Body of pancreas (tissue), 4 donors: Measurements from ENCODE around the gene CCNY. TPM values are rescaled to one million over a fixed set of nuclear protein-coding genes. Genes with fewer than 3 reads are reported as not detected.
"Not testable (repeated sequence)": the region's sequence is repeated elsewhere in the genome, so short reads cannot be mapped to it uniquely, and the experiment has no call there.

Source experiments
- ATAC-seq: fragments of 150-250 bp; one replicate; pipeline ENCODE4 v1.9.1; 2016
- DNase-seq, 4 donors: peaks; one replicate each; pipeline ENCODE4 v3.0.0-alpha.2; 2019
- H3K27ac ChIP-seq, 4 donors: fragments of 200-600 bp; sonication (generic); 1 replicate in 3 of 4; 2 replicates in 1 of 4; pipeline versions ENCODE4 v1.5.1 to v1.6.1; 2016 to 2019; ENCODE audit warnings: mild to moderate bottlenecking in 1 of 4, mixed read lengths in 1 of 4, moderate library complexity in 1 of 4
- H3K27me3 ChIP-seq, 2 donors: fragments of 200-600 bp; sonication (generic); one replicate each; pipeline ENCODE4 v1.6.0; 2016; ENCODE audit warnings: mild to moderate bottlenecking in 1 of 2
- H3K36me3 ChIP-seq, 2 donors: fragments of 200-600 bp; sonication (generic); replicated peaks in 1 of 2; 2 replicates each; pipeline ENCODE4 v1.5.1; 2016; ENCODE audit warnings: low read depth in 2 of 2; ENCODE audit not compliant: insufficient read depth in 1 of 2
- H3K4me1 ChIP-seq: fragments of 200-600 bp; sonication (generic); one replicate; pipeline ENCODE4 v1.6.0; 2016
- H3K4me3 ChIP-seq, 2 donors: fragments of 200-600 bp; sonication (generic); 1 replicate in 1 of 2; 2 replicates in 1 of 2; pipeline ENCODE4 v1.5.1; 2016 to 2019
- H3K9me3 ChIP-seq, 3 donors: fragments of 200-600 bp; sonication (generic); 1 replicate in 2 of 3; 2 replicates in 1 of 3; pipeline ENCODE4 v1.5.1; 2016
- CTCF ChIP-seq, 7 experiments: fragments of 450-650 bp in 4 of 7; fragments of 200-600 bp in 3 of 7; sonication (generic) in 3 of 7; IDR thresholded peaks; one replicate each; pipeline ENCODE4 v1.5.1; 2016 to 2019; ENCODE audit warnings: antibody characterized with exemption in 7 of 7
- POLR2A ChIP-seq, 3 donors: fragments of 450-650 bp; IDR thresholded peaks; one replicate each; pipeline ENCODE4 v1.6.1; 2016; ENCODE audit warnings: antibody characterized with exemption in 3 of 3, mild to moderate bottlenecking in 2 of 3
- WGBS, 2 donors: methylation state at CpG; one replicate each; pipeline ENCODE4 v1.1.5; 2017; 5-methylcytosine and 5-hydroxymethylcytosine counted together
- intact Hi-C: fragments of 100-400 bp; cut with DNase I; formaldehyde crosslinking; loops from one replicate; pipeline ENCODE4 v1.15.1; 2023
- total RNA-seq, 2 donors: library from RNA; depleted of rRNA; stranded (reverse); fragments of >200 nt; gene quantifications; one replicate each; pipeline ENCODE4 v1.1.0, GENCODE V29; 2016

The CCNY gene
- total RNA-seq, 2 donors from 2014 or later = 9.6 to 18.9 TPM

GRCh38 chr10:35536789-35537188, 200.5 kb downstream of the CCNY start:
- 94 to 100% methylated on average over 2 to 4 of the region's 4 CpGs for WGBS, 2 donors
- intact Hi-C loops = no loop called here
- DNase-seq = no peak
- TF ChIP-seq POLR2A (IDR thresholded peaks at IDR 0.05) (no peak), CTCF (IDR thresholded peaks at IDR 0.05) (no peak)
- ATAC-seq = no peak
- H3K4me1 ChIP-seq = no peaks in the 10 kb centered on the region
- H3K36me3 ChIP-seq = peaks cover 0 to 12% of the 10 kb centered on the region in 2 donors
- H3K9me3 ChIP-seq = no peaks in the 10 kb centered on the region
- no peak overlapping the region for H3K4me3 ChIP-seq
- no peaks in the 10 kb centered on the region for H3K27me3 ChIP-seq
- no peak overlapping the region for H3K27ac ChIP-seq

- DNase-seq, H3K27me3 ChIP-seq, H3K9me3 ChIP-seq, H3K4me1 ChIP-seq, intact Hi-C loops, H3K27ac ChIP-seq, ATAC-seq, H3K4me3 ChIP-seq, H3K36me3 ChIP-seq: not testable (repeated sequence)
- 88 to 98% methylated on average over 3 of the region's 3 CpGs for WGBS, 2 donors
Observed at GRCh38 chr10:35537925-35538324, 201.6 kb downstream of the CCNY start.

GRCh38 chr10:35540296-35541164, 204.2 kb downstream of the CCNY start:
- no peak for DNase-seq
- H3K4me1 ChIP-seq = no peaks in the 10 kb centered on the region
- WGBS, 2 donors = 82 to 87% methylated on average over 7 of the region's 7 CpGs
- ATAC-seq = no peak
- no peaks in the 10 kb centered on the region for H3K36me3 ChIP-seq
- no peak overlapping the region for H3K4me3 ChIP-seq
- intact Hi-C loops = no loop called here
- H3K27ac ChIP-seq = no peak overlapping the region
- no peaks in the 10 kb centered on the region for H3K9me3 ChIP-seq
- no peaks in the 10 kb centered on the region for H3K27me3 ChIP-seq
- TF ChIP-seq CTCF (IDR thresholded peaks at IDR 0.05) (no peak), POLR2A (IDR thresholded peaks at IDR 0.05) (no peak)

GRCh38 chr10:35541720-35542119, 205.4 kb downstream of the CCNY start:
- Histone ChIP-seq H3K27ac (no peak overlapping the region), H3K4me1 (no peaks in the 10 kb centered on the region), H3K36me3 (no peaks in the 10 kb centered on the region), H3K27me3 (no peaks in the 10 kb centered on the region), H3K9me3 (no peaks in the 10 kb centered on the region), H3K4me3 (no peak overlapping the region)
- 90 to 100% methylated on average over 1 of the region's 1 CpG for WGBS, 2 donors
- DNase-seq (no peak), ATAC-seq (no peak)
- intact Hi-C loops = no loop called here
- TF ChIP-seq POLR2A (IDR thresholded peaks at IDR 0.05) (no peak), CTCF (IDR thresholded peaks at IDR 0.05) (no peak)

- Histone ChIP-seq H3K27ac (no peak overlapping the region), H3K27me3 (no peaks in the 10 kb centered on the region), H3K4me3 (no peak overlapping the region), H3K9me3 (no peaks in the 10 kb centered on the region), H3K36me3 (no peaks in the 10 kb centered on the region), H3K4me1 (no peaks in the 10 kb centered on the region)
- intact Hi-C loops = no loop called here
- WGBS, 2 donors = 87 to 95% methylated on average over 2 to 4 of the region's 4 CpGs
- DNase-seq = no peak
- no peak for TF ChIP-seq POLR2A (IDR thresholded peaks at IDR 0.05)
- TF ChIP-seq CTCF (IDR thresholded peaks at IDR 0.05) = no peak
- ATAC-seq = no peak
Observed at GRCh38 chr10:35542303-35542702, 206.0 kb downstream of the CCNY start.
